ENCODE data around the gene SRRM5.

- TF ChIP-seq CTCF (IDR thresholded peaks at IDR 0.05; ENCODE audit: low read depth, low read length, poor library complexity, severe bottlenecking) (no peak), EZH2phosphoT487 (IDR thresholded peaks at IDR 0.05; ENCODE audit: borderline replicate concordance, low read length) (no peak)
These were observed 49.6 kb upstream of the SRRM5 start for GRCh38 chr19:43562226-43562697.

Measured in DOHH2 (cell line).